HCT116 (cell line): Measurements from ENCODE around the gene TAF1B. TPM values are rescaled to one million over a fixed set of nuclear protein-coding genes. Genes with fewer than 3 reads are reported as not detected.

ENCODE experiments used
- ATAC-seq: fragments of 200-7000 bp; cut with Tn5 transposase; 2 replicates; pipeline ENCODE4 v1.9.1; 2020; ENCODE audit warnings: mild to moderate bottlenecking, moderate library complexity
- BruUV-seq: library from RNA; stranded (reverse); fragments of 400-500 nt; replicated peaks from 2 replicates; lab custom pipeline; 2021; lab: Mats Ljungman, UMichigan
- CTCF ChIA-PET: fragments of 300-600 bp; sonication (Branson Sonifier 250); formaldehyde crosslinking; loops from one replicate; lab custom pipeline; 2021; ENCODE audit warnings: antibody characterized with exemption; lab: Charles Lee
- POLR2A ChIA-PET: fragments of 300-600, 350-600 bp; sonication (Branson Sonifier 250); formaldehyde crosslinking; loops from one replicate; lab custom pipeline; 2021; ENCODE audit warnings: antibody characterized with exemption; lab: Charles Lee
- RAD21 ChIA-PET, 2 experiments: fragments of 300-600 bp; sonication (Branson Sonifier 250); formaldehyde crosslinking; loops; one replicate each; lab custom pipeline; 2023; ENCODE audit warnings: low total read pairs in 2 of 2; ENCODE audit not compliant: uncharacterized antibody in 2 of 2, unreplicated experiment in 2 of 2, low non-redundant PET in 1 of 2; lab: Charles Lee
- DNase-seq: peaks from one replicate; pipeline ENCODE4 v3.0.0-alpha.2; 2010; ENCODE audit warnings: low read depth, low spot score
- H2AFZ ChIP-seq: fragments of 200-600 bp; shearing (Covaris generic), sonication (generic); 2 replicates; pipeline ENCODE4 v1.6.1; 2017; ENCODE audit warnings: low read depth, mixed run types, mixed read lengths, antibody characterized with exemption, low read length; ENCODE audit not compliant: poor library complexity, severe bottlenecking
- H3K27ac ChIP-seq: 2 replicates; pipeline ENCODE4 v1.5.1; 2012; ENCODE audit warnings: low read depth, low read length
- H3K27me3 ChIP-seq: fragments of 200-600 bp; sonication (generic); 2 replicates; pipeline ENCODE4 v1.6.1; 2016; ENCODE audit warnings: mixed run types, low read length, mixed read lengths; ENCODE audit not compliant: insufficient read depth
- H3K36me3 ChIP-seq, 2 experiments: fragments of 200-500 bp in 1 of 2; fragments of 200-600 bp in 1 of 2; sonication (Bioruptor generic) in 1 of 2; sonication (generic) in 1 of 2; 2 replicates each; pipeline versions ENCODE4 v1.5.1 to v1.6.1; 2014 to 2016; ENCODE audit warnings: low read length in 2 of 2, inconsistent platforms in 1 of 2, mixed read lengths in 1 of 2, mixed run types in 1 of 2; ENCODE audit not compliant: insufficient read depth in 2 of 2, control insufficient read depth in 1 of 2
- H3K4me1 ChIP-seq, 2 experiments: fragments of 200-600 bp in 1 of 2; sonication (generic) in 1 of 2; 2 replicates each; pipeline versions ENCODE4 v1.5.1 to v1.6.1; 2012 to 2017; ENCODE audit warnings: low read length in 2 of 2, inconsistent platforms in 1 of 2, mild to moderate bottlenecking in 1 of 2, mixed read lengths in 1 of 2, mixed run types in 1 of 2, moderate library complexity in 1 of 2; ENCODE audit not compliant: insufficient read depth in 2 of 2, control insufficient read depth in 1 of 2
- H3K4me2 ChIP-seq: fragments of 200-600 bp; sonication (generic); 2 replicates; pipeline ENCODE4 v1.6.1; 2017; ENCODE audit warnings: mixed run types, low read length, mixed read lengths
- H3K4me3 ChIP-seq, 2 experiments: fragments of 200-600 bp in 1 of 2; sonication (generic) in 1 of 2; replicated peaks in 1 of 2; 2 replicates each; pipeline ENCODE4 v1.5.1; 2011 to 2016; ENCODE audit warnings: low read length in 2 of 2, control low read depth in 1 of 2, low read depth in 1 of 2, mild to moderate bottlenecking in 1 of 2, mixed read lengths in 1 of 2, mixed run types in 1 of 2
- H3K79me2 ChIP-seq: fragments of 200-600 bp; sonication (generic); 2 replicates; pipeline ENCODE4 v1.6.1; 2017; ENCODE audit warnings: mild to moderate bottlenecking, mixed run types, low read length, moderate library complexity, mixed read lengths; ENCODE audit not compliant: insufficient read depth
- H3K9ac ChIP-seq: fragments of 200-600 bp; sonication (generic); 2 replicates; pipeline ENCODE4 v1.6.1; 2016; ENCODE audit warnings: low read length, mixed read lengths
- H3K9me2 ChIP-seq: fragments of 200-600 bp; sonication (generic), shearing (Covaris generic); 2 replicates; pipeline ENCODE4 v1.6.1; 2017; ENCODE audit warnings: mixed run types, mild to moderate bottlenecking, moderate library complexity; ENCODE audit not compliant: insufficient read depth
- H3K9me3 ChIP-seq, 2 experiments: fragments of 200-500 bp in 1 of 2; fragments of 200-600 bp in 1 of 2; sonication (Bioruptor generic) in 1 of 2; sonication (generic) in 1 of 2; 2 replicates each; pipeline ENCODE4 v1.6.1; 2014 to 2017; ENCODE audit warnings: low read length in 2 of 2, mixed read lengths in 2 of 2, inconsistent platforms in 1 of 2, low read depth in 1 of 2, mild to moderate bottlenecking in 1 of 2, mixed run types in 1 of 2, moderate library complexity in 1 of 2; ENCODE audit not compliant: control insufficient read depth in 1 of 2, insufficient read depth in 1 of 2
- H4K20me1 ChIP-seq: fragments of 200-600 bp; sonication (generic), shearing (Covaris generic); 2 replicates; pipeline ENCODE4 v1.6.1; 2017; ENCODE audit warnings: mixed run types, mild to moderate bottlenecking, moderate library complexity; ENCODE audit not compliant: insufficient read depth
- CEBPB ChIP-seq: IDR thresholded peaks from 2 replicates; pipeline ENCODE4 v1.6.1; 2012; ENCODE audit warnings: low read depth
- CTCF ChIP-seq, 3 experiments: fragments of 200-600 bp in 1 of 3; sonication (generic) in 1 of 3; IDR thresholded peaks in 2 of 3; conservative IDR thresholded peaks in 1 of 3; 2 replicates each; pipeline ENCODE4 v1.5.1; 2012 to 2017; ENCODE audit warnings: low read depth in 2 of 3, low read length in 2 of 3, antibody characterized with exemption in 1 of 3, borderline replicate concordance in 1 of 3, control low read depth in 1 of 3, mild to moderate bottlenecking in 1 of 3, mixed read lengths in 1 of 3, mixed run types in 1 of 3, moderate library complexity in 1 of 3; ENCODE audit not compliant: insufficient read depth in 1 of 3
- EGR1 ChIP-seq: IDR thresholded peaks from 2 replicates; pipeline ENCODE4 v1.6.1; 2012; ENCODE audit warnings: low read depth
- ELF1 ChIP-seq: IDR thresholded peaks from 2 replicates; pipeline ENCODE4 v1.6.1; 2012; ENCODE audit warnings: low read depth, borderline replicate concordance
- FOSL1 ChIP-seq: IDR thresholded peaks from 2 replicates; pipeline ENCODE4 v1.6.1; 2012; ENCODE audit warnings: low read depth
- JUND ChIP-seq: IDR thresholded peaks from 2 replicates; pipeline ENCODE4 v1.6.1; 2012
- POLR2AphosphoS5 ChIP-seq: IDR thresholded peaks from 2 replicates; pipeline ENCODE4 v1.6.1; 2011; ENCODE audit warnings: mild to moderate bottlenecking, low read depth, low read length, moderate library complexity
- RAD21 ChIP-seq: IDR thresholded peaks from 2 replicates; pipeline ENCODE4 v1.6.1; 2012; ENCODE audit warnings: low read depth, mild to moderate bottlenecking
- TCF7L2 ChIP-seq: IDR thresholded peaks from 2 replicates; pipeline ENCODE4 v1.7.0; 2011; ENCODE audit warnings: borderline replicate concordance, inconsistent platforms; ENCODE audit not compliant: insufficient read depth, insufficient read length; ENCODE audit errors: extremely low read depth
- YY1 ChIP-seq: IDR thresholded peaks from 2 replicates; pipeline ENCODE4 v1.6.1; 2011; ENCODE audit warnings: low read length, low read depth, moderate library complexity, mild to moderate bottlenecking; ENCODE audit not compliant: insufficient replicate concordance; ENCODE audit errors: extremely low read depth
- ZBTB33 ChIP-seq: IDR thresholded peaks from 2 replicates; pipeline ENCODE4 v1.6.1; 2011; ENCODE audit warnings: mild to moderate bottlenecking, low read length, moderate library complexity; ENCODE audit not compliant: insufficient replicate concordance; ENCODE audit errors: extremely low read depth
- ZFX ChIP-seq: fragments of 450-650 bp; IDR thresholded peaks from 2 replicates; pipeline ENCODE4 v1.6.1; 2017
- ZNF274 ChIP-seq: fragments of 200-500 bp; sonication (Bioruptor generic); IDR thresholded peaks from 2 replicates; pipeline ENCODE4 v1.6.1; 2014; ENCODE audit warnings: mild to moderate bottlenecking, low read depth, low read length, inconsistent platforms
- intact Hi-C: fragments of 100-400 bp; cut with micrococcal nuclease; formaldehyde crosslinking; loops from 2 replicates; pipeline ENCODE4 v1.10.0; 2022
- total RNA-seq: library from RNA; stranded (reverse); gene quantifications from one replicate; pipeline ENCODE4 v1.2.1, GENCODE V29; 2021; ENCODE audit not compliant: unreplicated experiment
- TF ChIP-seq, protein P1 (sequence below): IDR thresholded peaks from 2 replicates; pipeline ENCODE4 v1.6.1; 2012

The TAF1B gene
- total RNA-seq, 1 experiment from 2014 or later = 27.9 TPM

- TF ChIP-seq ELF1 (no peak), YY1 (no peak), ZBTB33 (no peak), RAD21 (no peak), FOSL1 (no peak), TCF7L2 (no peak), ZFX (no peak), ZNF274 (no peak), CTCF (IDR thresholded peaks at IDR 0.05 in 2 of 3, conservative IDR thresholded peaks at IDR 0.05 in 1 of 3; ENCODE audit: borderline replicate concordance in 1 of 3, insufficient read depth in 1 of 3, low read depth in 2 of 3, low read length in 2 of 3) (no peak), CEBPB (no peak), POLR2AphosphoS5 (no peak), EGR1 (no peak), JUND (no peak)
- TF ChIP-seq, protein P1, sequence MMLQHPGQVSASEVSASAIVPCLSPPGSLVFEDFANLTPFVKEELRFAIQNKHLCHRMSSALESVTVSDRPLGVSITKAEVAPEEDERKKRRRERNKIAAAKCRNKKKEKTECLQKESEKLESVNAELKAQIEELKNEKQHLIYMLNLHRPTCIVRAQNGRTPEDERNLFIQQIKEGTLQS = no peak
- peaks cover 0 to 6% of the 10 kb centered on the region in 2 experiments; a peak in 1 of 4 replicates for H3K36me3 ChIP-seq
- no peaks in the 10 kb centered on the region for H3K79me2 ChIP-seq
- H3K27ac ChIP-seq = no peak overlapping the region
- no peaks in the 10 kb centered on the region for H4K20me1 ChIP-seq
- no peak overlapping the region for H3K4me3 ChIP-seq
- no peak for DNase-seq
- no peaks in the 10 kb centered on the region for H3K27me3 ChIP-seq
- H3K4me1 ChIP-seq = peaks cover 0 to 6% of the 10 kb centered on the region in 2 experiments; a peak in 2 of 4 replicates
- no peak for ATAC-seq
- no peaks in the 10 kb centered on the region for H3K9me3 ChIP-seq
- no peak overlapping the region for H2AFZ ChIP-seq
- RAD21 ChIA-PET = no interaction called here
- BruUV-seq = no TSS peak
- intact Hi-C loops = no loop called here
- CTCF ChIA-PET = no interaction called here
- POLR2A ChIA-PET = no interaction called here
- no peaks in the 10 kb centered on the region for H3K9me2 ChIP-seq
- no peak overlapping the region for H3K9ac ChIP-seq
- no peak overlapping the region for H3K4me2 ChIP-seq
Observed at GRCh38 chr2:9937258-9937657, 94.0 kb downstream of the TAF1B start.
